HepG2 (cell line): ENCODE data around the gene KLF9. TPM values are rescaled to one million over a fixed set of nuclear protein-coding genes. Genes with fewer than 3 reads are reported as not detected.

Experiments used
- ATAC-seq: fragments of 200-7000 bp; cut with Tn5 transposase; 3 replicates; pipeline ENCODE4 v1.9.1; 2020; ENCODE audit warnings: mild to moderate bottlenecking, moderate library complexity
- BruUV-seq: library from RNA; stranded (reverse); fragments of 400-500 nt; replicated peaks from 2 replicates; lab custom pipeline; 2021; lab: Mats Ljungman, UMichigan
- CTCF ChIA-PET: fragments of 300-600 bp; formaldehyde crosslinking; extraction: SDS; loops from one replicate; lab custom pipeline; 2021; ENCODE audit warnings: low total read pairs, inconsistent platforms, low intra/inter-chr PET ratio; lab: Yijun Ruan, JAX
- POLR2A ChIA-PET: fragments of 350-600 bp; sonication (Branson Sonifier 250); formaldehyde crosslinking; loops from one replicate; lab custom pipeline; 2020; ENCODE audit warnings: antibody characterized with exemption, inconsistent platforms; lab: Yijun Ruan, JAX
- DNase-seq: peaks from one replicate; pipeline ENCODE4 v3.0.0-alpha.2; 2015; ENCODE audit warnings: low spot score
- FAIRE-seq: peaks from 3 replicates; lab custom pipeline; 2011; peaks lifted over from hg19 to GRCh38; lab: Jason Lieb, UNC
- H2AFZ ChIP-seq: one replicate; pipeline ENCODE4 v1.6.1; 2011; ENCODE audit warnings: low read length, inconsistent platforms
- H3K27ac ChIP-seq: fragments of 300-600 bp; 3 replicates; pipeline ENCODE4 v1.8.0; 2011; ENCODE audit warnings: mixed run types, mild to moderate bottlenecking, mixed read lengths, low read length, inconsistent platforms; ENCODE audit not compliant: insufficient read depth; ENCODE audit errors: extremely low read length
- H3K27me3 ChIP-seq, 2 experiments: fragments of 200-600 bp in 1 of 2; 2 replicates in 1 of 2; 3 replicates in 1 of 2; pipeline versions ENCODE4 v1.6.0 to v1.8.0; 2011; ENCODE audit warnings: low read length in 2 of 2, mild to moderate bottlenecking in 2 of 2, moderate library complexity in 2 of 2, inconsistent platforms in 1 of 2; ENCODE audit not compliant: insufficient read depth in 2 of 2, control insufficient read depth in 1 of 2
- H3K36me3 ChIP-seq, 2 experiments: fragments of 200-600 bp in 1 of 2; replicated peaks in 1 of 2; 2 replicates in 1 of 2; 3 replicates in 1 of 2; pipeline versions ENCODE4 v1.5.1 to v1.8.0; 2011; ENCODE audit warnings: low read length in 2 of 2, inconsistent platforms in 1 of 2; ENCODE audit not compliant: insufficient read depth in 2 of 2, control insufficient read depth in 1 of 2
- H3K4me1 ChIP-seq: 2 replicates; pipeline ENCODE4 v1.5.1; 2012; ENCODE audit warnings: low read length, inconsistent platforms; ENCODE audit not compliant: insufficient read depth
- H3K4me2 ChIP-seq: 2 replicates; pipeline ENCODE4 v1.6.0; 2011; ENCODE audit warnings: low read depth, low read length, inconsistent platforms
- H3K4me3 ChIP-seq, 3 experiments: fragments of 200-600 bp in 1 of 3; sonication (generic), shearing (Covaris generic) in 1 of 3; replicated peaks in 1 of 3; 2 replicates each; pipeline ENCODE4 v1.5.1; 2011 to 2016; ENCODE audit warnings: low read length in 3 of 3, inconsistent platforms in 2 of 3, low read depth in 2 of 3, mild to moderate bottlenecking in 2 of 3, control low read depth in 1 of 3, mixed read lengths in 1 of 3; ENCODE audit not compliant: insufficient read depth in 1 of 3
- H3K79me2 ChIP-seq: one replicate; pipeline ENCODE4 v1.6.1; 2011; ENCODE audit warnings: low read length, inconsistent platforms; ENCODE audit not compliant: insufficient read depth
- H3K9ac ChIP-seq: 2 replicates; pipeline ENCODE4 v1.6.0; 2011; ENCODE audit warnings: mild to moderate bottlenecking, low read depth, low read length, inconsistent platforms; ENCODE audit not compliant: insufficient read depth
- H3K9me3 ChIP-seq: 2 replicates; pipeline ENCODE4 v1.5.1; 2012; ENCODE audit warnings: mild to moderate bottlenecking, low read length
- H4K20me1 ChIP-seq: 2 replicates; pipeline ENCODE4 v1.6.0; 2011; ENCODE audit warnings: inconsistent platforms, mild to moderate bottlenecking, low read length, moderate library complexity; ENCODE audit not compliant: insufficient read depth
- RBAK ChIP-seq: sonication (generic); formaldehyde crosslinking; IDR thresholded peaks from 2 replicates; pipeline ENCODE4 v1.5.1; 2020; ENCODE audit warnings: mild to moderate bottlenecking, missing genetic modification reagents
- RBM39 ChIP-seq: fragments of 200-400 bp; formaldehyde crosslinking; IDR thresholded peaks from one replicate; pipeline ENCODE4 v1.6.1; 2018; ENCODE audit warnings: antibody characterized with exemption, mild to moderate bottlenecking, low read depth, low read length; ENCODE audit not compliant: poor library complexity, severe bottlenecking
- ZNF121 ChIP-seq: sonication (generic); formaldehyde crosslinking; IDR thresholded peaks from 2 replicates; pipeline ENCODE4 v1.5.0; 2020; ENCODE audit warnings: mild to moderate bottlenecking, missing genetic modification reagents
- ZNF841 ChIP-seq: sonication (generic); formaldehyde crosslinking; IDR thresholded peaks from 2 replicates; pipeline ENCODE4 v1.8.1; 2023; ENCODE audit warnings: missing genetic modification reagents, borderline replicate concordance
- WGBS: methylation state at CpG from one replicate; pipeline ENCODE4 v1.1.6; 2017; ENCODE audit warnings: low lambda C conversion rate; 5-methylcytosine and 5-hydroxymethylcytosine counted together
- in situ Hi-C: cut with HindIII; loops from 2 replicates; pipeline ENCODE4 v1.10.0; 2017; ENCODE audit warnings: low pct_unique_long_range_greater_than_20kb; ENCODE audit not compliant: extremely low pct_ligation_motif_present
- intact Hi-C: fragments of 100-400 bp; cut with micrococcal nuclease; formaldehyde crosslinking; loops from one replicate; pipeline ENCODE4 v1.10.0; 2022; ENCODE audit not compliant: unreplicated experiment
- polyA plus RNA-seq, 8 experiments: library from polyadenylated mRNA; depleted of rRNA in 3 of 8; stranded (reverse) in 7 of 8; unstranded in 1 of 8; fragments of >200 nt; fragmentation: Illumina TruSeq in 4 of 8; extraction: Trizol in 4 of 8; gene quantifications; 2 replicates each; pipeline versions ENCODE4 v1.2.1 to v1.2.3, GENCODE V29; 2011 to 2016; ENCODE audit warnings: low read depth in 4 of 8, missing spikeins in 1 of 8, mixed read lengths in 1 of 8; ENCODE audit not compliant: insufficient read depth in 1 of 8
- total RNA-seq, 5 experiments: library from RNA; depleted of rRNA; stranded (reverse); fragments of >200 nt; fragmentation: Illumina TruSeq; extraction: Trizol; gene quantifications; 2 replicates each; pipeline ENCODE4 v1.2.3, GENCODE V29; 2016; ENCODE audit warnings: low read depth in 1 of 5
- TF ChIP-seq, protein P1 (sequence below): IDR thresholded peaks from 2 replicates; pipeline ENCODE4 v1.6.1; 2016; ENCODE audit warnings: low read depth, borderline replicate concordance
- TF ChIP-seq, protein P2 (sequence below): sonication (generic); formaldehyde crosslinking; IDR thresholded peaks from 2 replicates; pipeline ENCODE4 v1.5.1; 2020; ENCODE audit warnings: missing genetic modification reagents, mild to moderate bottlenecking, borderline replicate concordance

KLF9 gene
- total and polyA plus RNA-seq, 2 of the 13 experiments (the other 11 are each of a cell fraction or from before 2014, with no cell fraction given): 5.7 to 7.2 TPM

GRCh38 chr9:70415476-70415875, 1.0 kb upstream of the KLF9 start:
- intact Hi-C loops: no loop called here
- POLR2A ChIA-PET: interaction anchor here (1.8 kb wide), 1 partner anchor 157 kb away, joined by 5 read pairs; no protein-coding TSS in a partner anchor
- Histone ChIP-seq H4K20me1 (peaks cover 9% of the 10 kb centered on the region; the same call in 1 of the 2 replicates), H3K27ac (no peak overlapping the region), H3K36me3 (no peaks in the 10 kb centered on the region), H3K9ac (no peak overlapping the region)
- no peak for FAIRE-seq
- ATAC-seq: no peak
- TF ChIP-seq ZNF121 (0 out of 2 replicates have a peak, but pooled peaks have one; percentile 33), ZNF841 (CRISPR knock-in tag) (no peak), RBAK (CRISPR knock-in tag) (no peak)
- TF ChIP-seq, protein P1, sequence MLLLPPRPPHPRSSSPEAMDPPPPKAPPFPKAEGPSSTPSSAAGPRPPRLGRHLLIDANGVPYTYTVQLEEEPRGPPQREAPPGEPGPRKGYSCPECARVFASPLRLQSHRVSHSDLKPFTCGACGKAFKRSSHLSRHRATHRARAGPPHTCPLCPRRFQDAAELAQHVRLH: no peak
- TF ChIP-seq, all 625 proteins: peak for 1
- Histone ChIP-seq H3K4me3 (no peak overlapping the region; a peak in 1 of 6 replicates), H3K79me2 (peaks cover 26% of the 10 kb centered on the region), H3K27me3 (peaks cover 0 to 9% of the 10 kb centered on the region in 2 experiments; a peak in 2 of 5 replicates), H2AFZ (no peak overlapping the region), H3K9me3 (no peaks in the 10 kb centered on the region), H3K4me1 (peaks cover 44% of the 10 kb centered on the region), H3K4me2 (peak overlapping the region; percentile 99; the same call in 1 of the 2 replicates)
- no peak for DNase-seq
- no TSS peak for BruUV-seq
- in situ Hi-C loops: loop anchor here (5.0 to 10.0 kb wide), 2 partner anchors 67 to 151 kb away; no protein-coding TSS in a partner anchor
- 48% methylated on average over 5 of the region's 5 CpGs for WGBS
- CTCF ChIA-PET: no interaction called here

DNA sequence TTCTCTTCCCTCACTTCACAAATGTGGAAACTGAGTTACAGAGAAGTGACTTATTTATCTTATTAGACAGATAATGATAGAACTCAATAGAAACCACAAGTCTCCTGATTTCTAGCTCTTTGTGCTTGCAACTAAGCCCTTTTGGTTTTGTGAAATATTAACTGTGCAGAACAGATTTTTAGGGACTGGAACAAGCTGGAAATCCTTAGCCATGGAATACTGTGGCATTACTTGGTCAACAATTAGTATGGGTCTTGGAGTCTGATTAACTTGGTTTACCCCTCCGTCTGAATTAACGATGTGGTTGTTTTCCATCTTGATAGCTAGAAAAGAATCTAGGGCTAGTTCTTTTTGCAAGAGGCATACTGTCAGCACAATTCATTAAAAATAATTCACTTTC, 584 bp upstream of the KLF9 start:
- ATAC-seq (no peak), FAIRE-seq (no peak)
- Histone ChIP-seq H3K36me3 (no peaks in the 10 kb centered on the region), H4K20me1 (peaks cover 12% of the 10 kb centered on the region; the same call in 1 of the 2 replicates), H2AFZ (no peak overlapping the region), H3K4me2 (peak overlapping the region; percentile 99), H3K27ac (no peak overlapping the region), H3K9ac (0 out of 2 replicates have a peak overlapping the region, but pooled peaks have one; percentile 26), H3K27me3 (peaks cover 0 to 9% of the 10 kb centered on the region in 2 experiments; a peak in 2 of 5 replicates), H3K9me3 (no peaks in the 10 kb centered on the region)
- in situ Hi-C loops (loop anchor here (5.0 to 10.0 kb wide), 2 partner anchors 67 to 150 kb away; no protein-coding TSS in a partner anchor), intact Hi-C loops (no loop called here)
- WGBS: 47% methylated on average over 2 of the region's 2 CpGs
- CTCF ChIA-PET: no interaction called here
- BruUV-seq: no TSS peak
- TF ChIP-seq, protein P2, sequence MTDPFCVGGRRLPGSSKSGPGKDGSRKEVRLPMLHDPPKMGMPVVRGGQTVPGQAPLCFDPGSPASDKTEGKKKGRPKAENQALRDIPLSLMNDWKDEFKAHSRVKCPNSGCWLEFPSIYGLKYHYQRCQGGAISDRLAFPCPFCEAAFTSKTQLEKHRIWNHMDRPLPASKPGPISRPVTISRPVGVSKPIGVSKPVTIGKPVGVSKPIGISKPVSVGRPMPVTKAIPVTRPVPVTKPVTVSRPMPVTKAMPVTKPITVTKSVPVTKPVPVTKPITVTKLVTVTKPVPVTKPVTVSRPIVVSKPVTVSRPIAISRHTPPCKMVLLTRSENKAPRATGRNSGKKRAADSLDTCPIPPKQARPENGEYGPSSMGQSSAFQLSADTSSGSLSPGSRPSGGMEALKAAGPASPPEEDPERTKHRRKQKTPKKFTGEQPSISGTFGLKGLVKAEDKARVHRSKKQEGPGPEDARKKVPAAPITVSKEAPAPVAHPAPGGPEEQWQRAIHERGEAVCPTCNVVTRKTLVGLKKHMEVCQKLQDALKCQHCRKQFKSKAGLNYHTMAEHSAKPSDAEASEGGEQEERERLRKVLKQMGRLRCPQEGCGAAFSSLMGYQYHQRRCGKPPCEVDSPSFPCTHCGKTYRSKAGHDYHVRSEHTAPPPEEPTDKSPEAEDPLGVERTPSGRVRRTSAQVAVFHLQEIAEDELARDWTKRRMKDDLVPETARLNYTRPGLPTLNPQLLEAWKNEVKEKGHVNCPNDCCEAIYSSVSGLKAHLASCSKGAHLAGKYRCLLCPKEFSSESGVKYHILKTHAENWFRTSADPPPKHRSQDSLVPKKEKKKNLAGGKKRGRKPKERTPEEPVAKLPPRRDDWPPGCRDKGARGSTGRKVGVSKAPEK (CRISPR knock-in tag): no peak
- no peak for TF ChIP-seq RBM39
- TF ChIP-seq, all 625 proteins: peak for 0
- Histone ChIP-seq H3K4me3 (peak overlapping the region in 1 of 3 experiments; percentile 74; a peak in 1 of 6 replicates), H3K79me2 (peaks cover 30% of the 10 kb centered on the region), H3K4me1 (peaks cover 48% of the 10 kb centered on the region)
- no peak for DNase-seq
- POLR2A ChIA-PET: interaction anchor here (1.2 to 1.8 kb wide), 2 partner anchors 15 to 157 kb away, joined by 4 to 5 read pairs; no protein-coding TSS in a partner anchor
